Small intestine (tissue), 7 donors: ENCODE data around the gene PLXDC1. TPM values are rescaled to one million over a fixed set of nuclear protein-coding genes. Genes with fewer than 3 reads are reported as not detected.

Source experiments
- DNase-seq, 2 donors: peaks; one replicate each; pipeline versions ENCODE4 v3.0.0 to v3.0.0-alpha.2; 2013
- FAIRE-seq: peaks from 2 replicates; lab custom pipeline; 2012; peaks lifted over from hg19 to GRCh38; lab: Jason Lieb, UNC
- H3K27ac ChIP-seq, 3 donors: one replicate each; pipeline ENCODE4 v1.5.1; 2013; ENCODE audit warnings: low read length in 2 of 3, mild to moderate bottlenecking in 2 of 3, control low read depth in 1 of 3, inconsistent platforms in 1 of 3, low read depth in 1 of 3, moderate library complexity in 1 of 3
- H3K27me3 ChIP-seq, 3 donors: one replicate each; pipeline ENCODE4 v1.6.1; 2013; ENCODE audit warnings: low read length in 3 of 3, inconsistent platforms in 1 of 3; ENCODE audit not compliant: control insufficient read depth in 3 of 3, insufficient read depth in 3 of 3
- H3K36me3 ChIP-seq, 3 donors: one replicate each; pipeline ENCODE4 v1.6.1; 2013; ENCODE audit warnings: low read length in 3 of 3, inconsistent platforms in 1 of 3, low read depth in 1 of 3, mild to moderate bottlenecking in 1 of 3, moderate library complexity in 1 of 3; ENCODE audit not compliant: control insufficient read depth in 3 of 3, insufficient read depth in 2 of 3
- H3K4me1 ChIP-seq, 3 donors: one replicate each; pipeline ENCODE4 v1.6.1; 2013; ENCODE audit warnings: low read length in 2 of 3, inconsistent platforms in 1 of 3, low read depth in 1 of 3, mild to moderate bottlenecking in 1 of 3, moderate library complexity in 1 of 3; ENCODE audit not compliant: control insufficient read depth in 3 of 3, insufficient read depth in 2 of 3
- H3K4me3 ChIP-seq, 3 donors: one replicate each; pipeline ENCODE4 v1.5.1; 2013; ENCODE audit warnings: low read length in 3 of 3, control low read depth in 1 of 3, inconsistent platforms in 1 of 3, low read depth in 1 of 3, mild to moderate bottlenecking in 1 of 3, moderate library complexity in 1 of 3
- H3K9me3 ChIP-seq, 2 donors: one replicate each; pipeline ENCODE4 v1.6.1; 2013; ENCODE audit warnings: low read depth in 1 of 2, low read length in 1 of 2; ENCODE audit not compliant: control insufficient read depth in 2 of 2, insufficient read depth in 1 of 2
- WGBS, 3 donors: extraction: QIAGEN DNeasy Blood & Tissue Kit; methylation state at CpG; one replicate each; pipeline ENCODE4 v1.1.7; 2013; 5-methylcytosine and 5-hydroxymethylcytosine counted together
- polyA plus RNA-seq, 4 donors: library from polyadenylated mRNA; stranded (reverse) in 3 of 4; unstranded in 1 of 4; fragments of 200-250 nt in 3 of 4; fragments of 120-200 nt in 1 of 4; gene quantifications; one replicate each; pipeline versions ENCODE4 v1.2.1 to v1.2.3, GENCODE V29; 2013
- donor health status: healthy with polysubstance abuse.
- donor health status: control.
- donor health status: control.
- donor health status: Bipolar disorder and iron deficiency.
- donor health status: healthy.

Gene PLXDC1
- polyA plus RNA-seq, 4 donors = 2.1 to 12.7 (median 3.4) TPM

GRCh38 chr17:39014044-39014794, 137.2 kb downstream of the PLXDC1 start:
- no peak for FAIRE-seq
- Histone ChIP-seq H3K4me3 (no peak overlapping the region), H3K27me3 (peaks cover 0 to 8% (median 0%) of the 10 kb centered on the region in 3 donors), H3K36me3 (no peaks in the 10 kb centered on the region), H3K4me1 (peaks cover 0 to 8% (median 0%) of the 10 kb centered on the region in 3 donors), H3K9me3 (peaks cover 0 to 3% of the 10 kb centered on the region in 2 donors), H3K27ac (peak overlapping the region in 1 of 3 donors; percentile 78)
- peak; percentile 20 to 30 for DNase-seq
- 53 to 64% (median 60%) methylated on average over 4 of the region's 4 CpGs for WGBS, 3 donors

Other genes with a start within 250 kb of the PLXDC1 start
- under 1 TPM in 1 of 4 donors, not detected in 3; 0.01 TPM for gene FBXO47, start 184.2 kb downstream of the PLXDC1 start, polyA plus RNA-seq
- under 1 TPM in 1 of 4 donors, not detected in 3; 0.06 TPM for gene ARL5C, start 14.5 kb upstream of the PLXDC1 start, polyA plus RNA-seq
- 1 to 10 TPM in 2 of 4 donors, under 1 TPM in 2; 0.45 to 3.7 (median 1.5) TPM for gene CACNB1, start 46.0 kb upstream of the PLXDC1 start, polyA plus RNA-seq
- 1,000 to 10,000 TPM; 1,923 to 3,263 (median 2,767) TPM for gene RPL19, start 48.6 kb upstream of the PLXDC1 start, polyA plus RNA-seq
- gene STAC2, start 74.3 kb upstream of the PLXDC1 start, polyA plus RNA-seq = under 1 TPM in 2 of 4 donors, not detected in 2; 0.31 to 0.64 TPM
- 10 to 100 TPM in 1 of 4 donors, 1 to 10 TPM in 3; 1.9 to 10.4 (median 3.0) TPM for gene FBXL20, start 250.0 kb upstream of the PLXDC1 start, polyA plus RNA-seq